Cardiac muscle cell (in vitro differentiated cells and primary cell): ENCODE data around the gene CAMK2G. TPM values are rescaled to one million over a fixed set of nuclear protein-coding genes. Genes with fewer than 3 reads are reported as not detected.

ENCODE experiments used
- DNase-seq, 2 donors: peaks; one replicate each; pipeline versions ENCODE4 v3.0.0 to v3.0.0-alpha.2; 2010 to 2017; ENCODE audit warnings: low read depth in 1 of 2, low spot score in 1 of 2
- H3K27ac ChIP-seq: fragments of 200-600 bp; sonication (generic); 2 replicates; pipeline ENCODE4 v1.5.1; 2016
- H3K27me3 ChIP-seq: fragments of 200-600 bp; sonication (generic); 2 replicates; pipeline ENCODE4 v1.6.0; 2016; ENCODE audit warnings: control low read depth
- H3K36me3 ChIP-seq: fragments of 200-600 bp; sonication (generic); 2 replicates; pipeline ENCODE4 v1.5.1; 2016; ENCODE audit warnings: control low read depth
- H3K4me1 ChIP-seq: fragments of 200-600 bp; sonication (generic); 2 replicates; pipeline ENCODE4 v1.8.1; 2017; ENCODE audit warnings: low read depth, mild to moderate bottlenecking, mixed run types
- H3K4me3 ChIP-seq: fragments of 200-600 bp; sonication (generic); 2 replicates; pipeline ENCODE4 v1.5.1; 2016; ENCODE audit warnings: mild to moderate bottlenecking
- H3K9me3 ChIP-seq: fragments of 200-600 bp; sonication (generic); 2 replicates; pipeline ENCODE4 v1.5.1; 2017; ENCODE audit warnings: low read depth, mild to moderate bottlenecking, control low read depth
- polyA plus RNA-seq: library from polyadenylated mRNA; unstranded; fragments of >200 nt; fragmentation: Nextera tagmentation; extraction: Ambion mirVana; gene quantifications from 2 replicates; pipeline ENCODE4 v1.2.1, GENCODE V29; 2016
- total RNA-seq: library from RNA; depleted of rRNA; stranded (reverse); fragments of >200 nt; gene quantifications from 2 replicates; pipeline ENCODE4 v1.2.3, GENCODE V29; 2016
- TF ChIP-seq, protein P1 (sequence below): IDR thresholded peaks from 2 replicates; pipeline ENCODE4 v1.5.1; 2012; ENCODE audit warnings: low read depth, mild to moderate bottlenecking, low read length

Gene CAMK2G
- total and polyA plus RNA-seq, 2 experiments from 2014 or later, result 7.7 to 29.8 TPM

DNA sequence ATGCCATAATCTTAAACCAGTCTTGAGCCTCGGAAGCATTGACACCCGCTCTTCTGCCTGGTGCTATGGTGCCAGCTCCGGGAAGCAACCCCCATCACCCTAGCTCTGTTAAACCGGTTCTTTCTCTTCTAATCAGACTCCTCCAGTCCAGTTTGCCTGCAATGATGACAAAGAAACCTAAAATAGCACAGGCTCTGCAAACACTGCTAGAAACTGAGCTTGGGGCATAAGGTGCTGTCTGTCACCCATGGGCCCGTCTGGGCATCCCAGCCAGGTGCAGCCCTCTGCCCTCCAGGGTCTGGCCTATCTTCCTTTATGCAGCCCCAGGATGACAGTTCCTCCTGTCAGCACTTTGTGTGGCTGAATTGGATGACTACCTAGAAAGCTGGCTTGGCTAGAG, 14.2 kb upstream of the CAMK2G start:
- H3K9me3 ChIP-seq, result no peaks in the 10 kb centered on the region
- no peak for DNase-seq
- H3K27me3 ChIP-seq, result no peaks in the 10 kb centered on the region
- TF ChIP-seq, protein P1, sequence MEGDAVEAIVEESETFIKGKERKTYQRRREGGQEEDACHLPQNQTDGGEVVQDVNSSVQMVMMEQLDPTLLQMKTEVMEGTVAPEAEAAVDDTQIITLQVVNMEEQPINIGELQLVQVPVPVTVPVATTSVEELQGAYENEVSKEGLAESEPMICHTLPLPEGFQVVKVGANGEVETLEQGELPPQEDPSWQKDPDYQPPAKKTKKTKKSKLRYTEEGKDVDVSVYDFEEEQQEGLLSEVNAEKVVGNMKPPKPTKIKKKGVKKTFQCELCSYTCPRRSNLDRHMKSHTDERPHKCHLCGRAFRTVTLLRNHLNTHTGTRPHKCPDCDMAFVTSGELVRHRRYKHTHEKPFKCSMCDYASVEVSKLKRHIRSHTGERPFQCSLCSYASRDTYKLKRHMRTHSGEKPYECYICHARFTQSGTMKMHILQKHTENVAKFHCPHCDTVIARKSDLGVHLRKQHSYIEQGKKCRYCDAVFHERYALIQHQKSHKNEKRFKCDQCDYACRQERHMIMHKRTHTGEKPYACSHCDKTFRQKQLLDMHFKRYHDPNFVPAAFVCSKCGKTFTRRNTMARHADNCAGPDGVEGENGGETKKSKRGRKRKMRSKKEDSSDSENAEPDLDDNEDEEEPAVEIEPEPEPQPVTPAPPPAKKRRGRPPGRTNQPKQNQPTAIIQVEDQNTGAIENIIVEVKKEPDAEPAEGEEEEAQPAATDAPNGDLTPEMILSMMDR, result no peak
- no peak overlapping the region for H3K27ac ChIP-seq
- H3K36me3 ChIP-seq, result no peaks in the 10 kb centered on the region
- H3K4me3 ChIP-seq, result no peak overlapping the region
- H3K4me1 ChIP-seq, result peaks cover 18% of the 10 kb centered on the region

DNA sequence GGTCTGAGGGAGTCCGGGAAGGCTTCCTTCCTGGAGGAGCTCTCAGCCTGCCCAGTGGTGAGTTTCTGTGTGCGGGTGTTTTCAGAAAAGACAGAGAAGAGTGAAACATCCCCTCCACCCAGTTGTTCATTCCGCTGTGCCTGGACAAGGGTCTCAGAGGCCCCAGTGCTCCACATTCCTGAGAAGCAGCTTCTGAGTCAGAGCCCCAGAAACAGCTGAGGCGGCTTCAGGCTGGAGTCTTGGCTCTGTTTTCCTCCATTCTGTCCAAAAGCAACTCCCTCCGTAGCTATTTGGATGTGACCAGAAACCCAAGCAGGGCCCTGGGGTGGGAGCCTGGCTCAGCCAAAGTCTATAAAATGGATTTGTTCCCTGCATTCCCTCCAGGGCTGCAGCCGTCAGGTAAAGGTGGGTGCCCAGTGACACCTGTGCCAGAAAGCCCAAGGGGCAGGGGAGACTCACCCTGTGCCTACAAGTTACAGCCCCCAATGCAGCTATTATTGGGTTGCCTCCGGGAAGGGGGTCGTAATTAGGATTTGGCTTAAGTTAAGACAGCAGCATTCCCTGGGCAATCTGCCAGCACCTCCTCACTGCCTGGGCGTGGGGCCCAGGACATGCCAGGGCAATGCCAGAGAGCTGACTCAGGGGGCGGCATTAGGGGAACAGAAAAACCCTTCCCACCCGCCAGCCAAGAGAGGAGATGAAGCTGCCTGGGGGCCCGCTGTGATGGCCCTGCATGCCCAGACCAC, 13.1 kb upstream of the CAMK2G start:
- H3K4me3 ChIP-seq, result no peak overlapping the region
- H3K36me3 ChIP-seq, result no peaks in the 10 kb centered on the region
- peak in 1 of 2 donors; percentile 89 for DNase-seq
- TF ChIP-seq, protein P1, result peak; percentile 2
- no peaks in the 10 kb centered on the region for H3K27me3 ChIP-seq
- no peaks in the 10 kb centered on the region for H3K9me3 ChIP-seq
- peaks cover 18% of the 10 kb centered on the region for H3K4me1 ChIP-seq
- no peak overlapping the region for H3K27ac ChIP-seq

GRCh38 chr10:73886661-73887293, 12.4 kb upstream of the CAMK2G start:
- TF ChIP-seq, protein P1, result no peak
- Histone ChIP-seq H3K27ac (no peak overlapping the region), H3K9me3 (no peaks in the 10 kb centered on the region), H3K36me3 (no peaks in the 10 kb centered on the region), H3K4me1 (peaks cover 17% of the 10 kb centered on the region), H3K27me3 (no peaks in the 10 kb centered on the region), H3K4me3 (no peak overlapping the region)
- DNase-seq, result no peak

DNA sequence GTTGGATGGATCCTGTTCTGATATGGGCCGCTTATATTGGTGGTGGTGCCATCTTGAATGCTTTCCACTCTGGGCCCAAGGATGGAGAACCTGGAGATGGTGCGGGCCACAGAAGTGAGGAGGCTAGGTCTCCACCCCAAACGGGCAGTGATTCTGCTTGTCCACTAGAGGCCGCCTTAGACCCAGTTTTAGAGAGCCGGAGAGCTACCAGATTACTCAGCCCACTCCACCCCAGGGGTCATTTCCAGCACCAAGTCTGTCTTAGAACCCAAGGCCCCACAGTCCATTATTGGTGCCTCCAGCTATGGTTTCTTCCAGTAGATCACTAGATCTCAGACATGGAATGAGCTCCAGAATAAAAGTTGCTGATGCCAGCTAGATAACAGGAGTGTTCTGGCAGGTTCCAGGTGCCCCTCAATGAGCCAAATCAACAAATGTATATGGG, 11.8 kb upstream of the CAMK2G start:
- peak; percentile 82 to 87 for DNase-seq
- TF ChIP-seq, protein P1, result peak; percentile 85
- Histone ChIP-seq H3K36me3 (no peaks in the 10 kb centered on the region), H3K27ac (no peak overlapping the region), H3K4me3 (no peak overlapping the region), H3K4me1 (peaks cover 13% of the 10 kb centered on the region), H3K9me3 (no peaks in the 10 kb centered on the region), H3K27me3 (no peaks in the 10 kb centered on the region)

DNA sequence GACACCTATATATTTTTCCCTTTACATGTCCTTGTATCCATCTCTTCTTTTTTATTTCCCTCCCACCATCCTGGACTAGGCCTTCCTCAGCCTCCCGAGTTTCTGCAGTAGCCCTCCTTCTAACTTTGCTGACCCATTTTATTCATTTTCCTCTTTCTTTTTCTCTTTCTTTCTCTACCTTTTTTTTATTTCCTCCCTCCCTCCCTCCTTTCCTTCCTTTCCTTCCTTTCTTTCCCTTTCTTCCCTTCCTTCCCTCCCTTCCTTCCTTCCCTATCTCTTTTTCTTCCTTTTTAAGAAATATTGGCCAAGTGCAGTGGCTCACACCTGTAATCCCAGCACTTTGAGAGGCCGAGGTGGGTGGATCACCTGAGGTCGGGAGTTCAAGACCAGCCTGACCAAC, 9.7 kb upstream of the CAMK2G start:
- Histone ChIP-seq H3K36me3 (no peaks in the 10 kb centered on the region), H3K4me3 (no peak overlapping the region), H3K27me3 (no peaks in the 10 kb centered on the region), H3K4me1 (peaks cover 12% of the 10 kb centered on the region), H3K9me3 (no peaks in the 10 kb centered on the region), H3K27ac (no peak overlapping the region)
- TF ChIP-seq, protein P1, result no peak
- DNase-seq, result no peak
